Measurements from ENCODE around the gene AURKAIP1.
"Not testable (repeated sequence)": the region's sequence is repeated elsewhere in the genome, so short reads cannot be mapped to it uniquely, and the experiment has no call there.

The AURKAIP1 gene

DNA sequence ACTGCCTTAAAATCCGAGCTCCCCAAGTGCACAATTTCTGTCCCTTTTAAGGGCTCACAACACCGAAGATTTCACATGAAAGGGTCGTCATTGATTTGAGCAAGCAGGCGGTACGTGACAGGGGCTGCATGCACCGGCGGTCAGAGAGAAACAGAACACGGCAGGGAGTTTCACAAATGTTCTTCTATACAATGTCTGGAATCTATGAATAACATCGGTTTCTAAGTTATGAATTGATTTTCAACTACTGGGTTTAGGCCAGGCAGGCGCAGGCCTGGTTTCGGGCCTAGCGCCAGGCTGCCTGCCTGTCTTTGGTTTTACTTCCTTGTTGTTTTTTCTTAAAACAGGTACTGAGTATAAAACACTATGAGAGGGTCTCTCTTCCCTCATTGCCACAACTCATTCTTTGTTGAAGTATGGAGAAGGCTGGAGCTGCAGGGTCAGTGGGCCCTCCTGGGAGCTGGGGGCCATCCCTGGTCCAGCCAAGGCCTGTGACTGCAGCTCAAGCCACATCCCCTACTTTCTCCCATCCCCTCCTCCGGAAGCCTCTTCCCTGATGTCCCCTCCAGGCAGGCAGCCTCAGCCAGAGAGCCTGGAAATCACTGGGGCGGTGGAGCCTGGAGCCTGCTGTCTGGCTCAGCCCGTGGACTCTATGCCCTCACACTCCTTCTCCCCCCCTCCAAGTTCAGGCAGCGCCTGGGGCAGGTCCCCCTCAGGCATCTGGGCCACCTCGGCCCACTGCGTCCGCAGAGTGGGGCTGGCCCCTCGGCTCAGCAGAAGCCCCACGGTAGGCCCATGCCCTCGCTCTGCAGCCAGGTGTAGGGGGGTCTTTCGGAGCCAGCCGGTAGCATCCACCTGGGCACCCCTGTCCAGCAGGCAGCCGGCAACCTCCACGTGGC, 43.7 kb upstream of the AURKAIP1 start:
- Histone ChIP-seq H3K9me3 (ENCODE audit: control insufficient read depth, insufficient read depth, low read length) (no peaks in the 10 kb centered on the region), H3K4me3 (ENCODE audit: low read depth, low read length) (no peak overlapping the region), H3K36me3 (ENCODE audit: control insufficient read depth, insufficient read depth, low read length) (no peaks in the 10 kb centered on the region), H3K4me1 (ENCODE audit: control insufficient read depth, insufficient read depth, low read length) (peaks cover 18% of the 10 kb centered on the region; the same call in 1 of the 2 replicates), H3K27ac (ENCODE audit: low read depth, low read length) (no peak overlapping the region), H3K9ac (ENCODE audit: low read depth, low read length) (no peak overlapping the region), H3K27me3 (ENCODE audit: control insufficient read depth, insufficient read depth, low read length) (no peaks in the 10 kb centered on the region; the same call in 1 of the 2 replicates)

DNA sequence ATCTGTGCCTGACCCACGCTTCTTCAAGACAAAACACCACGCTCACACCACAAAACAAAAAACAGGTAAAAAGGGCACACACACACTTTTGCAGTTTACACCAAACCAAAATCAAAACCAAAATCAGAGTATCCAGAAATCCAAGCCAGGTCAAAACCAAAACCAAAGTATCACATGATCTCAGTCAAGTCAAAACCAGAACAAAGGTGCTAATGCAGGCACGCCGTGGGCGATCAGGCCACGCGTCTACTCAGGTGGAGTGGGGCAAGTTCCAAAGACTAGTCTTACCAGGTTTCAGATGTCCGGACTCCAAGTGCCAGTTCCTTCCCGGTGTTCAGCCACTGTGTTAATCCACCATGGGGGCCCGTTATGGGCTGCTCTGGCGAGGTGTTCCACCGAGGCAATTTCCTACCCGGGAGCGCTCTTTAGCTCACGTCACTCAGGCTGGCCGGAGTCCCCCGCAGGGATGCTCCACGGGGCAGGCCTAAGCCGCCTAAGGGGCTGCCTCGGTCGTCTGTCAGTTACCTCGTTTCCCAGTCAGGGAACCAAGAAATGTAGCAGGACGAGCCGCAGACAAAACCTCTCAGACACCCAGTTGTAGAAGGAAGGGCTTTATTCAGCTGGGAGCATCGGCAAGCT, 42.9 kb upstream of the AURKAIP1 start:
- not testable (repeated sequence) for H3K4me3 ChIP-seq (ENCODE audit: low read depth, low read length); H3K9ac ChIP-seq (ENCODE audit: low read depth, low read length); H3K27ac ChIP-seq (ENCODE audit: low read depth, low read length); H3K27me3 ChIP-seq (ENCODE audit: control insufficient read depth, insufficient read depth, low read length); H3K36me3 ChIP-seq (ENCODE audit: control insufficient read depth, insufficient read depth, low read length); H3K9me3 ChIP-seq (ENCODE audit: control insufficient read depth, insufficient read depth, low read length)
- H3K4me1 ChIP-seq (ENCODE audit: control insufficient read depth, insufficient read depth, low read length) = peaks cover 18% of the 10 kb centered on the region; the same call in 1 of the 2 replicates

DNA sequence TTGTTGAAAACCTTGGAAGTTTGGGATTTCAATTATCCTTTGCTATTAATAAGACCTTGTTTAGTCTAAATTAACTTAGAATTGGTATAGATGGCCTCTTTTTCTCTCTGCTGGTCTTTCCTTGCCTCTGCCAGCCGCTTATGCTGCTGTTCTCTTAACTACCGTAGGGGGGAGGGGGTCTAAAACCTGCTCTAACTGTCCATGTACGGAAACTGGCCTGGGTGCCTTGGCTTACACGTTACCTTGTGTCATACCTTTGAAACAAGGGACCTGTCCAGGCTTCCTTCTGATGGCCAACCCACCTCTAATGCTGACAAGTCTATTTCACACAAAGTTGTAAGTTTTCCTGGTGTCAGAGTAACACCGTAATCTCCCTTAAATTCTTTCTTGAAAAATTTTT, 42.4 kb upstream of the AURKAIP1 start:
- H3K36me3 ChIP-seq (ENCODE audit: control insufficient read depth, insufficient read depth, low read length); H3K27me3 ChIP-seq (ENCODE audit: control insufficient read depth, insufficient read depth, low read length); H3K27ac ChIP-seq (ENCODE audit: low read depth, low read length); H3K9me3 ChIP-seq (ENCODE audit: control insufficient read depth, insufficient read depth, low read length); H3K9ac ChIP-seq (ENCODE audit: low read depth, low read length); H3K4me3 ChIP-seq (ENCODE audit: low read depth, low read length): not testable (repeated sequence)
- peaks cover 17% of the 10 kb centered on the region; the same call in 1 of the 2 replicates for H3K4me1 ChIP-seq (ENCODE audit: control insufficient read depth, insufficient read depth, low read length)

DNA sequence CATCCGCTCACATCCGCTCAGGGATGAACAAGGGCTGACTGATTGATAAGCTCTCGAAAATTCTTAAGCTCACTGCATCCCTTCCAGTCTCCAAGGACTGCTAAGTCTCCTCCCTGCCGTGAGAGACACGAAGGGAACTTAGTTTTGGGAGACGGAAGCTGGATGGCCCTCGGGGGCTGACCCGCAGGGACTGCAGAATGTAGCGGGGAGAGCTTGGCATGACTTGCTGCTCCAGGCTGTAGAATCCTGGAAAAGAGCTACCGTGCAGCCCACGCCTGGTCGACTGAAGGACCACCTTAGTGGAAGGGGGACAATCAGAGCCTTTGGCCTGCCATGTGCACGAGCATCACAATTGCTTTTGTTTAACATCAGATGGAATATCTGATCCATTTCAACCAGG, 40.7 kb upstream of the AURKAIP1 start:
- H3K4me3 ChIP-seq (ENCODE audit: low read depth, low read length) = no peak overlapping the region
- H3K36me3 ChIP-seq (ENCODE audit: control insufficient read depth, insufficient read depth, low read length) = no peaks in the 10 kb centered on the region
- no peak overlapping the region for H3K9ac ChIP-seq (ENCODE audit: low read depth, low read length)
- H3K4me1 ChIP-seq (ENCODE audit: control insufficient read depth, insufficient read depth, low read length) = peaks cover 12% of the 10 kb centered on the region
- peak overlapping the region; percentile 45 for H3K27ac ChIP-seq (ENCODE audit: low read depth, low read length)
- no peaks in the 10 kb centered on the region for H3K9me3 ChIP-seq (ENCODE audit: control insufficient read depth, insufficient read depth, low read length)
- no peaks in the 10 kb centered on the region; the same call in 1 of the 2 replicates for H3K27me3 ChIP-seq (ENCODE audit: control insufficient read depth, insufficient read depth, low read length)

DNA sequence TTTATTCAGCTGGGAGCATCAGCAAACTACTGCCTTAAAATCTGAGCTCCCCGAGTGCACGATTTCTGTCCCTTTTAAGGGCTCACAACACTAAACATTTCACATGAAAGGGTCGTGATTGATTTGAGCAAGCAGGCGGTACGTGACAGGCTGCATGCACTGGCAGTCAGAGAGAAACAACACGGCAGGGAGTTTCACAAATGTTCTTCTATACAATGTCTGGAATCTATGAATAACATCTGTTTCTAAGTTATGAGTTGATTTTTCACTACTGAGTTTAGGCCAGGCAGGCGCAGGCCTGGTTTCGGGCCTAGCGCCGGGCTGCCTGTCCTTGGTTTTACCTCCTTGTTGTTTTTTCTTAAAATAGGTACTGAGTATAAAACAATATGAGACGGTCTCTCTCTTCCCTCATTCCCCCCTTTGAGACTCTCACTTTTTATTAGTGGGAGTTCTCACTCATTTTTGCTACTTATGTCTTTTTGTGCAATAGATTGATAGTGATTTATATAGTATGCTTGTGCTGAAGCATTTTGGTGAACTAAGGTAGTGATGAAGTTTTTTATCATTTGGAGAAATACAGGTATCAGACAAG, 37.4 kb upstream of the AURKAIP1 start:
- not testable (repeated sequence) for H3K9ac ChIP-seq (ENCODE audit: low read depth, low read length); H3K9me3 ChIP-seq (ENCODE audit: control insufficient read depth, insufficient read depth, low read length); H3K27ac ChIP-seq (ENCODE audit: low read depth, low read length); H3K36me3 ChIP-seq (ENCODE audit: control insufficient read depth, insufficient read depth, low read length); H3K27me3 ChIP-seq (ENCODE audit: control insufficient read depth, insufficient read depth, low read length); H3K4me3 ChIP-seq (ENCODE audit: low read depth, low read length)
- H3K4me1 ChIP-seq (ENCODE audit: control insufficient read depth, insufficient read depth, low read length) = peaks cover 31% of the 10 kb centered on the region

DNA sequence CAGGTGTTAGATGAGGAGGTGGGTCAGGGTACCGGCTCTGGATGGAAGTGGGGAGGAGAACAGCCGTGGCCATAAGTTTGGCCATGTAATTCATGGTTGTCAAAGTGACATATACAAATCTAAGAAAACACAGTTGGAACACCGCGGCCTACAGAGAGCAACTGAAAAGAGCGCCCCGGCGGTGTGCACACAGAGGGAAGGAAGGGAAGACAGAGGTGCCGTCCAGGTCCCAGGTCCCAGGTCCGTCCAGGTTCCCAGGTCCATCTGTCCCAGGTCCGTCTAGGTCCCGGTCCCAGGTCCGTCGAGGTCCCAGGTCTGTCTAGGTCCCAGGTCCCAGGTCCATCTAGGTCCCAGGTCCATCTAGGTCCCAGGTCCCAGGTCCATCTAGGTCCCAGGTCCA, 36.6 kb upstream of the AURKAIP1 start:
- H3K4me3 ChIP-seq (ENCODE audit: low read depth, low read length) = no peak overlapping the region
- peaks cover 31% of the 10 kb centered on the region for H3K4me1 ChIP-seq (ENCODE audit: control insufficient read depth, insufficient read depth, low read length)
- H3K9ac ChIP-seq (ENCODE audit: low read depth, low read length) = no peak overlapping the region
- H3K27ac ChIP-seq (ENCODE audit: low read depth, low read length) = no peak overlapping the region
- no peaks in the 10 kb centered on the region for H3K9me3 ChIP-seq (ENCODE audit: control insufficient read depth, insufficient read depth, low read length)
- H3K27me3 ChIP-seq (ENCODE audit: control insufficient read depth, insufficient read depth, low read length) = no peaks in the 10 kb centered on the region
- peaks cover 7% of the 10 kb centered on the region; the same call in 1 of the 2 replicates for H3K36me3 ChIP-seq (ENCODE audit: control insufficient read depth, insufficient read depth, low read length)

DNA sequence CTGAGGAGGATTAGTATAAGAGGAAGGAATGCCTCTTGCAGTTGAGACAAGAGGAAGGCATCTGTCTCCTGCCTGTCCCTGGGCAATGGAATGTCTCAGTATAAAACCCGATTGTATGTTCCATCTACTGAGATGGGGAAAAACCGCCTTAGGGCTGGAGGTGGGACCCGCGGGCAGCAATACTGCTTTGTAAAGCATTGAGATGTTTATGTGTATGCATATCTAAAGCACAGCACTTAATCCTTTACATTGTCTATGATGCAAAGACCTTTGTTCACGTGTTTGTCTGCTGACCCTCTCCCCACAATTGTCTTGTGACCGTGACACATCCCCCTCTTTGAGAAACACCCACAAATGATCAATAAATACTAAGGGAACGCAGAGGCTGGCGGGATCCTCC, 35.2 kb upstream of the AURKAIP1 start:
- peak overlapping the region; percentile 38; the same call in 1 of the 2 replicates for H3K4me3 ChIP-seq (ENCODE audit: low read depth, low read length)
- peak overlapping the region; percentile 78 for H3K9ac ChIP-seq (ENCODE audit: low read depth, low read length)
- not testable (repeated sequence) for H3K27me3 ChIP-seq (ENCODE audit: control insufficient read depth, insufficient read depth, low read length); H3K9me3 ChIP-seq (ENCODE audit: control insufficient read depth, insufficient read depth, low read length)
- peaks cover 26% of the 10 kb centered on the region for H3K4me1 ChIP-seq (ENCODE audit: control insufficient read depth, insufficient read depth, low read length)
- H3K27ac ChIP-seq (ENCODE audit: low read depth, low read length) = peak overlapping the region; percentile 95
- peaks cover 14% of the 10 kb centered on the region for H3K36me3 ChIP-seq (ENCODE audit: control insufficient read depth, insufficient read depth, low read length)

DNA sequence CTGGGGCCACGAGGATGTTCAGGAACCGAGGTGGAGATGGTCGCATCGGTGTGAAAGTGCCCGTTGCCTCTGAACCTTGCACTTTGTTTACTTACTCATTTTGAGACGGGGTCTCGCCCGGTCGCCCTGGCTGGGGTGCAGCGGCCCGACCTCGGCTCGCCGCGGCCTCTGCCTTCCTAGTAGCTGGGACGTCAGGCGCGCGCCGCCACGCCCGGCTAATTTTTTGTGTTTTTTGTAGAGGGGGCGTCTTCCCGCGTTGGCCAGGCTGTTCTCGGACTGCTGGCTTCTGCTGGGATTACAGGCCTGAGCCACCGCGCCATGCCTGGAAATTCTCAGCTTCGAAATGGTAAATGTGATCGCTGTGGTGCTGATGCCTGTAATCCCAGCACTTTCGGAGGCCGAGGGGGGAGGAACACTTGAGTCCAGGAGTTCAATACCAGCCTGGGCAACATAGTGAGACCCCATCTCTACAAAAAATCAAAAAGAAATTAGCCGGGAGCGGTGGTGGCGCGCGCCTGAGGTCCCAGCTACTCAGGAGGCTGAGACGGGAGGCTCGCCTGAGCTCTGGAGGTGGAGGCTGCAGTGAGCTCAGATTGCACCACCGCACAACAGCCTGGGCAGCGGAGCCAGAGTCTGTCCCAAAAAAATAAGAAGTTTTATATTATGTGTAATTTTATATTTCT, 32.8 kb upstream of the AURKAIP1 start:
- H3K27ac ChIP-seq (ENCODE audit: low read depth, low read length) = peak overlapping the region; percentile 95
- peaks cover 26% of the 10 kb centered on the region for H3K4me1 ChIP-seq (ENCODE audit: control insufficient read depth, insufficient read depth, low read length)
- peak overlapping the region; percentile 89 for H3K4me3 ChIP-seq (ENCODE audit: low read depth, low read length)
- H3K9ac ChIP-seq (ENCODE audit: low read depth, low read length) = peak overlapping the region; percentile 90
- H3K9me3 ChIP-seq (ENCODE audit: control insufficient read depth, insufficient read depth, low read length) = no peaks in the 10 kb centered on the region
- H3K27me3 ChIP-seq (ENCODE audit: control insufficient read depth, insufficient read depth, low read length) = no peaks in the 10 kb centered on the region
- H3K36me3 ChIP-seq (ENCODE audit: control insufficient read depth, insufficient read depth, low read length) = peaks cover 35% of the 10 kb centered on the region

DNA sequence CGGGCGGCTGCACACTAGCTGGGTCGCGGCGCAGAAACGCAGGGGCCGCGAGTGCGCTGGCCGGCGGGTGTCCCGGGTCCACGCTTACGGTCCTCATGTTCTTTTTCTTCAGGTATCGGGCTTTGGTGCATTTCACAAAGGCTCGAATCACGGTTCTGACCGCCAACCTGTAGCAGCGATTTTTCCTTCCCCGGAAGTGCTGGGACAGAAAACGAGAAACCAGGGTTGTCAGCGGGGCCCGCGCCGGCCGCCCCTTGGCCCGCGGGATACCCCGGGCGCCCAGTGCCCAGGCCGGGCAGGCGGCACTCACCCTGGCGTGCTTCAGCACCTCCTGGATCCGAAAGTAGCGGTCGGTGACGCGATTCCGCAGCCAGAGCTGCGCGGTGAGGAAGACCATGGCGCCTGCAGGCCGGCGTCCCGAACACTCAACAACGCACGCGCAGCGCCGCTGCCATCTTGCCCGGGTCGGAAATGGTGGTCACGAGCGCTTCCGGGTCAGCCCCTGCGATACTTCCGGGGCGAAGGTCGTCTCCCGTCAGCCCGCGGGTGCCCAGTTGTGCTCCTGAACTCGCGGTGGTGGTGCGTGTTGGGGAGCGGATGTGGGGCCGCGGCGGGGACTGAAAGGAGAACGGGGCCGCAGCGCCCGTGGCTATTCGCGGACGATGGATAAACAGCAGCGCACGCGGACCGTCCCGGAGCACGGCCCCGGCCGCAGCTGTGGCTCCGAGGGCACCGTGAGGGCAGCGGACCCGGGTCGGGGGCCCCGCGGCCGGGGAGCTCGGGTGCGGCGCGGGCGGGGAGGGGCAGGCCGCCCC, 32.0 kb upstream of the AURKAIP1 start, which contains the start of gene MRPL20:
Gene MRPL20 (minus strand): TSS at position 473 of the 815 bp plus-strand sequence. CDS start 76 bp downstream, at position 397.
- Histone ChIP-seq H3K4me3 (ENCODE audit: low read depth, low read length) (peak within 1 kb of the TSS; percentile 89), H3K27ac (ENCODE audit: low read depth, low read length) (peak within 1 kb of the TSS; percentile 95), H3K36me3 (ENCODE audit: control insufficient read depth, insufficient read depth, low read length) (peaks cover 43% of the 10 kb centered on the region), H3K27me3 (ENCODE audit: control insufficient read depth, insufficient read depth, low read length) (no peaks in the 10 kb centered on the region), H3K9ac (ENCODE audit: low read depth, low read length) (peak within 1 kb of the TSS; percentile 90), H3K9me3 (ENCODE audit: control insufficient read depth, insufficient read depth, low read length) (no peaks in the 10 kb centered on the region), H3K4me1 (ENCODE audit: control insufficient read depth, insufficient read depth, low read length) (peaks cover 26% of the 10 kb centered on the region)

All from HUES48 (cell line).